Effector memory CD4-positive, alpha-beta T cell (primary cell): ENCODE data around the gene RABEP1.

Experiments
- DNase-seq, 3 donors: peaks; one replicate each; pipeline ENCODE4 v3.0.0-alpha.2; 2020
- H3K27ac ChIP-seq: 2 replicates; pipeline ENCODE4 v1.7.0; 2013; ENCODE audit warnings: mild to moderate bottlenecking, low read length, moderate library complexity; ENCODE audit not compliant: insufficient read depth, poor library complexity, severe bottlenecking
- H3K27me3 ChIP-seq: replicated peaks from 2 replicates; pipeline ENCODE4 v1.7.0; 2013; ENCODE audit warnings: mild to moderate bottlenecking, low read length; ENCODE audit not compliant: insufficient read depth, control insufficient read depth, poor library complexity, severe bottlenecking
- H3K36me3 ChIP-seq: 2 replicates; pipeline ENCODE4 v1.7.0; 2013; ENCODE audit warnings: mild to moderate bottlenecking, low read length, moderate library complexity; ENCODE audit not compliant: control insufficient read depth, insufficient read depth
- H3K4me1 ChIP-seq: 2 replicates; pipeline ENCODE4 v1.7.0; 2013; ENCODE audit warnings: low read length, mild to moderate bottlenecking; ENCODE audit not compliant: control insufficient read depth, insufficient read depth, poor library complexity, severe bottlenecking
- H3K4me3 ChIP-seq: 2 replicates; pipeline ENCODE4 v1.7.0; 2013; ENCODE audit warnings: low read length, low read depth, mild to moderate bottlenecking; ENCODE audit not compliant: insufficient read depth, poor library complexity, severe bottlenecking
- H3K9me3 ChIP-seq: 2 replicates; pipeline ENCODE4 v1.7.0; 2013; ENCODE audit warnings: mild to moderate bottlenecking, low read length, moderate library complexity; ENCODE audit not compliant: control insufficient read depth

Gene RABEP1

GRCh38 chr17:5416901-5417300 is 134.8 kb downstream of the RABEP1 start:
- Histone ChIP-seq H3K27me3 (no peaks in the 10 kb centered on the region), H3K4me1 (peaks cover 6% of the 10 kb centered on the region), H3K9me3 (no peaks in the 10 kb centered on the region), H3K27ac (no peak overlapping the region), H3K36me3 (peaks cover 52% of the 10 kb centered on the region), H3K4me3 (no peak overlapping the region)
- no peak for DNase-seq

- peaks cover 6% of the 10 kb centered on the region for H3K4me1 ChIP-seq
- peak overlapping the region; percentile 94 for H3K27ac ChIP-seq
- H3K27me3 ChIP-seq: no peaks in the 10 kb centered on the region
- H3K36me3 ChIP-seq: peaks cover 47% of the 10 kb centered on the region
- H3K4me3 ChIP-seq: peak overlapping the region; percentile 78
- no peaks in the 10 kb centered on the region for H3K9me3 ChIP-seq
- DNase-seq: peak; percentile 31 to 57 (median 49)
Observed at GRCh38 chr17:5418858-5419355, 136.8 kb downstream of the RABEP1 start.

GRCh38 chr17:5419356-5419958 is 137.4 kb downstream of the RABEP1 start, which contains the start of gene NUP88:
Gene NUP88 (minus strand): TSS chr17:5419662. CDS start chr17:5419650, 12 bp downstream.
- H3K4me3 ChIP-seq: peak within 1 kb of the TSS; percentile 78
- H3K27me3 ChIP-seq: no peaks in the 10 kb centered on the region
- peak within 1 kb of the TSS; percentile 94 for H3K27ac ChIP-seq
- H3K36me3 ChIP-seq: peaks cover 46% of the 10 kb centered on the region
- no peaks in the 10 kb centered on the region for H3K9me3 ChIP-seq
- peak; percentile 93 to 95 (median 93) for DNase-seq
- peaks cover 6% of the 10 kb centered on the region for H3K4me1 ChIP-seq

GRCh38 chr17:5419959-5420653 is 138.0 kb downstream of the RABEP1 start, which contains the start of gene RPAIN:
Gene RPAIN (plus strand): TSS chr17:5420182. CDS start chr17:5420211, 29 bp downstream.
- DNase-seq: peak; percentile 79 to 82 (median 80)
- Histone ChIP-seq H3K36me3 (peaks cover 47% of the 10 kb centered on the region), H3K4me3 (peak within 1 kb of the TSS; percentile 78), H3K4me1 (peaks cover 6% of the 10 kb centered on the region), H3K27me3 (no peaks in the 10 kb centered on the region), H3K9me3 (no peaks in the 10 kb centered on the region), H3K27ac (peak within 1 kb of the TSS; percentile 94)

- Histone ChIP-seq H3K27ac (no peak overlapping the region), H3K36me3 (peaks cover 47% of the 10 kb centered on the region)
- no peak for DNase-seq
Observed at GRCh38 chr17:5422505-5422904, 140.4 kb downstream of the RABEP1 start.

GRCh38 chr17:5424909-5425308 is 142.8 kb downstream of the RABEP1 start:
- Histone ChIP-seq H3K36me3 (peaks cover 71% of the 10 kb centered on the region), H3K4me3 (no peak overlapping the region), H3K27me3 (no peaks in the 10 kb centered on the region), H3K4me1 (peaks cover 6% of the 10 kb centered on the region), H3K27ac (no peak overlapping the region), H3K9me3 (no peaks in the 10 kb centered on the region)
- DNase-seq: no peak

More at GRCh38 chr17:5422505-5422904, 140.4 kb downstream of the RABEP1 start:
- peaks cover 6% of the 10 kb centered on the region for H3K4me1 ChIP-seq
- no peaks in the 10 kb centered on the region for H3K9me3 ChIP-seq
- H3K4me3 ChIP-seq: no peak overlapping the region
- no peaks in the 10 kb centered on the region for H3K27me3 ChIP-seq

- H3K4me1 ChIP-seq: peaks cover 1% of the 10 kb centered on the region
- no peaks in the 10 kb centered on the region for H3K27me3 ChIP-seq
- H3K27ac ChIP-seq: no peak overlapping the region
- no peak for DNase-seq
- no peak overlapping the region for H3K4me3 ChIP-seq
- no peaks in the 10 kb centered on the region for H3K9me3 ChIP-seq
- H3K36me3 ChIP-seq: peaks cover 78% of the 10 kb centered on the region
Observed at GRCh38 chr17:5425826-5426225, 143.7 kb downstream of the RABEP1 start.

GRCh38 chr17:5429191-5429887 is 147.3 kb downstream of the RABEP1 start:
- peaks cover 87% of the 10 kb centered on the region for H3K36me3 ChIP-seq

GRCh38 chr17:5430413-5430999 is 148.4 kb downstream of the RABEP1 start:
- Histone ChIP-seq H3K27ac (no peak overlapping the region), H3K4me3 (no peak overlapping the region), H3K36me3 (peaks cover 86% of the 10 kb centered on the region), H3K4me1 (no peaks in the 10 kb centered on the region), H3K27me3 (no peaks in the 10 kb centered on the region), H3K9me3 (no peaks in the 10 kb centered on the region)
- no peak for DNase-seq

More at GRCh38 chr17:5429191-5429887, 147.3 kb downstream of the RABEP1 start:
- Histone ChIP-seq H3K4me3 (no peak overlapping the region), H3K27ac (no peak overlapping the region), H3K4me1 (no peaks in the 10 kb centered on the region), H3K27me3 (no peaks in the 10 kb centered on the region), H3K9me3 (no peaks in the 10 kb centered on the region)
- no peak for DNase-seq
